PC-9 (cell line): ENCODE measurements around the gene PPIAL4G. TPM values are rescaled to one million over a fixed set of nuclear protein-coding genes. Genes with fewer than 3 reads are reported as not detected.
"Not testable (repeated sequence)": the region's sequence is repeated elsewhere in the genome, so short reads cannot be mapped to it uniquely, and the experiment has no call there.

Experiments
- Bru-seq: library from RNA; stranded (reverse); fragments of 400-500 nt; gene quantifications from one replicate; lab custom pipeline; 2021; lab: Mats Ljungman, UMichigan
- BruChase-seq, 2 experiments: library from RNA; stranded (reverse); fragments of 400-500 nt; gene quantifications; one replicate each; lab custom pipeline; 2021; lab: Mats Ljungman, UMichigan
- BruUV-seq: library from RNA; stranded (reverse); fragments of 400-500 nt; replicated peaks from 2 replicates; lab custom pipeline; 2021; lab: Mats Ljungman, UMichigan
- CTCF ChIA-PET: fragments of 300-600 bp; sonication (Branson Sonifier 250); formaldehyde crosslinking; loops from one replicate; lab custom pipeline; 2022; ENCODE audit warnings: antibody characterized with exemption; lab: Charles Lee
- POLR2A ChIA-PET: fragments of 300-600 bp; sonication (Branson Sonifier 250); formaldehyde crosslinking; loops from one replicate; lab custom pipeline; 2022; ENCODE audit warnings: antibody characterized with exemption; ENCODE audit not compliant: unreplicated experiment; lab: Charles Lee
- DNase-seq, 2 experiments: peaks; one replicate each; pipeline versions ENCODE4 v3.0.0 to v3.0.0-alpha.2; 2015 to 2022; ENCODE audit warnings: mixed read lengths in 1 of 2
- H2AFZ ChIP-seq: fragments of 200-600 bp; sonication (generic); 2 replicates; pipeline ENCODE4 v1.8.1; 2017; ENCODE audit warnings: antibody characterized with exemption
- H3F3A ChIP-seq: fragments of 200-600 bp; sonication (generic); 2 replicates; pipeline ENCODE4 v1.8.1; 2017; ENCODE audit warnings: antibody characterized with exemption, mild to moderate bottlenecking, low read depth; ENCODE audit not compliant: insufficient read depth
- H3K27ac ChIP-seq: fragments of 200-600 bp; sonication (generic); 2 replicates; pipeline ENCODE4 v1.6.1; 2016; ENCODE audit warnings: mixed run types
- H3K27me3 ChIP-seq: fragments of 200-600 bp; sonication (generic); 2 replicates; pipeline ENCODE4 v1.6.1; 2016; ENCODE audit warnings: low read depth, mixed run types; ENCODE audit not compliant: insufficient read depth
- H3K36me3 ChIP-seq: fragments of 200-600 bp; sonication (generic); 2 replicates; pipeline ENCODE4 v1.6.1; 2016; ENCODE audit warnings: low read depth, mixed run types
- H3K4me1 ChIP-seq: fragments of 200-600 bp; sonication (generic); replicated peaks from 2 replicates; pipeline ENCODE4 v1.6.1; 2016; ENCODE audit warnings: mixed run types; ENCODE audit not compliant: insufficient read depth
- H3K4me2 ChIP-seq: fragments of 200-600 bp; sonication (generic); 2 replicates; pipeline ENCODE4 v1.6.1; 2017; ENCODE audit warnings: mixed run types
- H3K4me3 ChIP-seq: fragments of 200-600 bp; sonication (generic); 2 replicates; pipeline ENCODE4 v1.6.1; 2016; ENCODE audit warnings: mixed run types
- H3K79me2 ChIP-seq: fragments of 200-600 bp; sonication (generic); 2 replicates; pipeline ENCODE4 v1.6.1; 2017; ENCODE audit warnings: low read depth, mixed run types
- H3K9me2 ChIP-seq: fragments of 200-600 bp; sonication (generic); 2 replicates; pipeline ENCODE4 v1.8.1; 2017; ENCODE audit warnings: mild to moderate bottlenecking; ENCODE audit not compliant: insufficient read depth
- H3K9me3 ChIP-seq: fragments of 200-600 bp; sonication (generic); 2 replicates; pipeline ENCODE4 v1.8.1; 2016; ENCODE audit warnings: low read depth; ENCODE audit not compliant: insufficient read depth
- H4K20me1 ChIP-seq: fragments of 200-600 bp; sonication (generic); 2 replicates; pipeline ENCODE4 v1.8.1; 2017; ENCODE audit not compliant: insufficient read depth
- intact Hi-C: fragments of 100-400 bp; cut with micrococcal nuclease; formaldehyde crosslinking; loops from one replicate; pipeline ENCODE4 v1.10.0; 2022; ENCODE audit not compliant: unreplicated experiment
- long read RNA-seq: library from polyadenylated mRNA; stranded (forward); transcript quantifications from one replicate; pipeline ENCODE4 v2.0.0, GENCODE V29; 2022
- total RNA-seq: library from RNA; stranded (reverse); gene quantifications from 2 replicates; pipeline ENCODE4 v1.2.3, GENCODE V29; 2021

Gene PPIAL4G
- total RNA-seq: not detected in 2 replicates
- Bru-seq, nascent RNA: not detected
- not detected for BruChase-seq, experiment 1, labeled RNA remaining after a 2-hour chase
- not detected for BruChase-seq, experiment 2, labeled RNA remaining after a 6-hour chase
- long read RNA-seq: 0 reads

- intact Hi-C loops, H4K20me1 ChIP-seq, H3K79me2 ChIP-seq, H3K4me1 ChIP-seq, DNase-seq, H3K4me2 ChIP-seq, POLR2A ChIA-PET, H3K9me3 ChIP-seq, H2AFZ ChIP-seq, H3K9me2 ChIP-seq, H3K27ac ChIP-seq, H3K4me3 ChIP-seq, H3K36me3 ChIP-seq, CTCF ChIA-PET, BruUV-seq, H3F3A ChIP-seq, H3K27me3 ChIP-seq: not testable (repeated sequence)
Observed at GRCh38 chr1:148483029-148483428, at the start of gene PPIAL4G. PPIAL4G (minus strand) TSS chr1:148483302; CDS start chr1:148483252, 50 bp downstream.

GRCh38 chr1:148532158-148532557 is 49.1 kb upstream of the PPIAL4G start:
- H2AFZ ChIP-seq, H3K27ac ChIP-seq, H3K4me1 ChIP-seq, H4K20me1 ChIP-seq, H3F3A ChIP-seq, H3K27me3 ChIP-seq, H3K4me2 ChIP-seq, H3K36me3 ChIP-seq, H3K4me3 ChIP-seq, H3K9me2 ChIP-seq, H3K9me3 ChIP-seq, CTCF ChIA-PET, intact Hi-C loops, BruUV-seq, H3K79me2 ChIP-seq, POLR2A ChIA-PET, DNase-seq: not testable (repeated sequence)

- not testable (repeated sequence) for BruUV-seq
Observed at GRCh38 chr1:148529101-148529567, 46.0 kb upstream of the PPIAL4G start.

GRCh38 chr1:148528591-148528990 is 45.5 kb upstream of the PPIAL4G start:
- H3K9me3 ChIP-seq, H3K4me1 ChIP-seq, H3K27ac ChIP-seq, H2AFZ ChIP-seq, POLR2A ChIA-PET, H3K4me2 ChIP-seq, intact Hi-C loops, H3K9me2 ChIP-seq, H3F3A ChIP-seq, H3K79me2 ChIP-seq, CTCF ChIA-PET, H3K36me3 ChIP-seq, H3K27me3 ChIP-seq, H4K20me1 ChIP-seq: not testable (repeated sequence)
- H3K4me3 ChIP-seq: peak overlapping the region; percentile 35; the same call in 1 of the 2 replicates
- DNase-seq: peak in 1 of 2 experiments; percentile 59
- BruUV-seq: TSS peak; percentile 67

More at GRCh38 chr1:148529101-148529567, 46.0 kb upstream of the PPIAL4G start:
- Histone ChIP-seq H3K4me2 (peak overlapping the region; percentile 53), H3K4me3 (peak overlapping the region; percentile 35; the same call in 1 of the 2 replicates), H3K27ac (peak overlapping the region; percentile 14; the same call in 1 of the 2 replicates)
- DNase-seq: peak; percentile 67 to 78
- H4K20me1 ChIP-seq, POLR2A ChIA-PET, H3K27me3 ChIP-seq, H3K36me3 ChIP-seq, H3F3A ChIP-seq, H3K4me1 ChIP-seq, CTCF ChIA-PET, H3K9me3 ChIP-seq, intact Hi-C loops, H3K9me2 ChIP-seq, H2AFZ ChIP-seq, H3K79me2 ChIP-seq: not testable (repeated sequence)

DNA sequence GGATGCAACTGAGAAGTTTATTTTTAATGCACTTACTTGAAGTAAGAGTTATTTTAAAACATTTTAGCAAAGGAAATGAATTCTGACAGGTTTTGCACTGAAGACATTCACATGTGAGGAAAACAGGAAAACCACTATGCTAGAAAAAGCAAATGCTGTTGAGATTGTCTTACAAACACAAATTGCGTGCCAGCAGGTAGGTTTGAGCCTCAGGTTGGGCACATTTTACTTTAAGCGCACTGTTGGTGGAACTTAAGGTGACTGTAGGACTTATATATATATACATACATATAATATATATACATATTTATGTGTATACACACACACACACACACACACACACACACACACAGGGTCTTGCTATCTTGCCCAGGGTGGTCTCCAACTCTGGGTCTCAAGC is 43.5 kb upstream of the PPIAL4G start:
- H3K9me2 ChIP-seq, H3K27ac ChIP-seq, H3K27me3 ChIP-seq, intact Hi-C loops, H3K4me2 ChIP-seq, H3K9me3 ChIP-seq, H4K20me1 ChIP-seq, H3K4me3 ChIP-seq, BruUV-seq, H3K79me2 ChIP-seq, POLR2A ChIA-PET, CTCF ChIA-PET, H3K36me3 ChIP-seq, H3K4me1 ChIP-seq, H2AFZ ChIP-seq, H3F3A ChIP-seq, DNase-seq: not testable (repeated sequence)

DNA sequence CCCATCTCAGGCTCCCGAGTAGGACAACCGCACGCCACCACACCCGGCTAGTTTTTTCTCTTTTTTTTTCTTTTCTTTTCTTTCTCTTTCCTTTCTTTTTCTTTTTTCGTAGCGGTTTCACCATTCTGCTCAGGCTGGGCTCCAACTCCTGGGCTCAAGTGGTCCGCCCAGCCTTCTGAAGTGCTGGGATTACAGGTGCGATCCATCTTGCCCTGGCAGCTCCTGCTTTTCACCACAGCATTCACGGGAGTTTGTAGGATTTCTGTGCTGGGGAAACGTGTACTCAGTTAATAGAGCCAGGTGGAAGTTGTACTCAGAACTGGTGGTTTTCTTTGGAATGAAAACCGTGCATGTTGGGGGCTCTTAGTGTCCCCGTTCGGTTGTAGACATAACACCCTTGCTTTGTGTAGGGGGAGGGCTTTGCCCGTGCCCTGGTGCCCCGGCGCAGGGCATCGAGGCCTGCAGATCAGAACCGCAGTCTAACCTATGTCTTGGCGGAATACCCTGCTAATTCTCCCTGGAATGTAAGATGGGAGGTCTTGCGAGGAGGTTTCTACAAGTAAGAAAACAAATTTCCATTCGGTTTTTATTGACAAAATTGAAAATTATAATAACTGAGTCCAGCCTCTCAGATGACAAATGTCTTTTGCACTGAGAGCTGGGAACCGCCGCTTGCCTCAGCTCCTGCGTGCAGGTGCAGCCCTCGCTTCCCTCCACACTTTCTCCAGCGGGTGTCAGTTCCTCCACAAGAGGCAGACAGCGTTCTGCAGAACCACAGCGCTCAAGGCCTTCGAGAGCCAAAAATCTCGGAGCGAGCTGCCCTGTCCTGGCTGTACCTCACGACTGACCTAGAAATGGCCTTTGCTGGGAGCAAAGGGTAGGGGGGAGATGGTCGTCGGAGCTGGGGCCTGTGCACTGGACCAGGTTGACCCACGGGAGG is 40.4 kb upstream of the PPIAL4G start:
- H3K36me3 ChIP-seq, H3K4me1 ChIP-seq, H4K20me1 ChIP-seq, H3K9me2 ChIP-seq, H3F3A ChIP-seq, H3K79me2 ChIP-seq, H2AFZ ChIP-seq, BruUV-seq, CTCF ChIA-PET, intact Hi-C loops, H3K27ac ChIP-seq, DNase-seq, POLR2A ChIA-PET, H3K27me3 ChIP-seq, H3K9me3 ChIP-seq: not testable (repeated sequence)
- peak overlapping the region; percentile 61 for H3K4me2 ChIP-seq
- H3K4me3 ChIP-seq: peak overlapping the region; percentile 42; the same call in 1 of the 2 replicates
